DND-41 (cell line): ENCODE measurements around the gene DRC1.

ENCODE experiments used
- ATAC-seq: fragments of 200-7000 bp; cut with Tn5 transposase; 3 replicates; pipeline ENCODE4 v1.9.1; 2021; ENCODE audit warnings: low read depth; ENCODE audit not compliant: insufficient read depth
- DNase-seq: peaks from one replicate; pipeline ENCODE4 v3.0.0-alpha.2; 2020
- H2AFZ ChIP-seq: 2 replicates; pipeline ENCODE4 v1.6.0; 2012; ENCODE audit warnings: low read depth, low read length
- H3K27ac ChIP-seq: 2 replicates; pipeline ENCODE4 v1.5.1; 2012; ENCODE audit warnings: low read length, inconsistent platforms
- H3K27me3 ChIP-seq: fragments of 200-600 bp; sonication (generic); 2 replicates; pipeline ENCODE4 v1.6.0; 2012; ENCODE audit warnings: low read length, mild to moderate bottlenecking, inconsistent platforms; ENCODE audit not compliant: insufficient read depth, poor library complexity
- H3K36me3 ChIP-seq: 2 replicates; pipeline ENCODE4 v1.5.1; 2012; ENCODE audit warnings: low read length, inconsistent platforms; ENCODE audit not compliant: insufficient read depth
- H3K4me1 ChIP-seq: 2 replicates; pipeline ENCODE4 v1.5.1; 2012; ENCODE audit warnings: mild to moderate bottlenecking, low read length; ENCODE audit not compliant: insufficient read depth
- H3K4me2 ChIP-seq: 2 replicates; pipeline ENCODE4 v1.6.0; 2012; ENCODE audit warnings: mild to moderate bottlenecking, moderate library complexity, low read length, inconsistent platforms; ENCODE audit not compliant: insufficient read depth
- H3K4me3 ChIP-seq, 2 experiments: fragments of 200-600 bp in 1 of 2; shearing (Covaris generic) in 1 of 2; 2 replicates each; pipeline ENCODE4 v1.5.1; 2012 to 2016; ENCODE audit warnings: inconsistent platforms in 2 of 2, low read length in 2 of 2, mild to moderate bottlenecking in 2 of 2, low read depth in 1 of 2, moderate library complexity in 1 of 2
- H3K79me2 ChIP-seq: 2 replicates; pipeline ENCODE4 v1.6.0; 2012; ENCODE audit warnings: low read length, inconsistent platforms; ENCODE audit not compliant: insufficient read depth
- H3K9ac ChIP-seq: 2 replicates; pipeline ENCODE4 v1.6.0; 2012; ENCODE audit warnings: low read depth, mild to moderate bottlenecking, inconsistent platforms, low read length, moderate library complexity
- H3K9me3 ChIP-seq: 2 replicates; pipeline ENCODE4 v1.5.1; 2012; ENCODE audit warnings: low read length, moderate library complexity, mild to moderate bottlenecking, inconsistent platforms; ENCODE audit not compliant: insufficient read depth, severe bottlenecking
- H4K20me1 ChIP-seq: 2 replicates; pipeline ENCODE4 v1.6.0; 2012; ENCODE audit warnings: low read length; ENCODE audit not compliant: insufficient read depth
- CTCF ChIP-seq: IDR thresholded peaks from 2 replicates; pipeline ENCODE4 v1.5.1; 2012; ENCODE audit warnings: borderline replicate concordance, low read length, moderate library complexity, mild to moderate bottlenecking; ENCODE audit not compliant: poor library complexity, severe bottlenecking; ENCODE audit errors: extremely low read depth
- EZH2 ChIP-seq: IDR thresholded peaks from 3 replicates; pipeline ENCODE4 v1.6.1; 2012; ENCODE audit warnings: borderline replicate concordance, low read depth, mild to moderate bottlenecking, moderate library complexity, low read length, inconsistent platforms; ENCODE audit not compliant: severe bottlenecking

Gene DRC1

GRCh38 chr2:26471766-26472706 is 70.3 kb downstream of the DRC1 start:
- H3K36me3 ChIP-seq, result no peaks in the 10 kb centered on the region
- DNase-seq, result no peak
- ATAC-seq, result no peak
- TF ChIP-seq CTCF (peak; percentile 19), EZH2 (no peak)
- H3K9me3 ChIP-seq, result peaks cover 5% of the 10 kb centered on the region
- H3K4me1 ChIP-seq, result no peaks in the 10 kb centered on the region
- no peaks in the 10 kb centered on the region for H3K27me3 ChIP-seq
- no peak overlapping the region for H2AFZ ChIP-seq
- no peak overlapping the region for H3K27ac ChIP-seq
- H3K4me2 ChIP-seq, result no peak overlapping the region
- no peak overlapping the region for H3K4me3 ChIP-seq
- no peaks in the 10 kb centered on the region for H4K20me1 ChIP-seq
- no peak overlapping the region for H3K9ac ChIP-seq
- no peaks in the 10 kb centered on the region for H3K79me2 ChIP-seq

GRCh38 chr2:26472821-26473655 is 71.3 kb downstream of the DRC1 start:
- TF ChIP-seq CTCF (no peak), EZH2 (no peak)

GRCh38 chr2:26473796-26474195 is 72.1 kb downstream of the DRC1 start:
- no peak overlapping the region for H3K4me3 ChIP-seq
- no peak for DNase-seq
- no peak overlapping the region for H3K27ac ChIP-seq
- H3K27me3 ChIP-seq, result no peaks in the 10 kb centered on the region
- no peak overlapping the region for H2AFZ ChIP-seq
- ATAC-seq, result no peak
- no peaks in the 10 kb centered on the region for H3K36me3 ChIP-seq
- H3K9me3 ChIP-seq, result peaks cover 5% of the 10 kb centered on the region
- no peaks in the 10 kb centered on the region for H3K4me1 ChIP-seq
- TF ChIP-seq EZH2, result no peak
- TF ChIP-seq CTCF, result no peak
- no peaks in the 10 kb centered on the region for H4K20me1 ChIP-seq
- H3K79me2 ChIP-seq, result no peaks in the 10 kb centered on the region
- H3K9ac ChIP-seq, result no peak overlapping the region
- no peak overlapping the region for H3K4me2 ChIP-seq

More at GRCh38 chr2:26472821-26473655, 71.3 kb downstream of the DRC1 start:
- Histone ChIP-seq H3K9ac (no peak overlapping the region), H2AFZ (no peak overlapping the region), H3K9me3 (peaks cover 5% of the 10 kb centered on the region), H3K4me3 (no peak overlapping the region), H3K36me3 (no peaks in the 10 kb centered on the region), H3K27ac (no peak overlapping the region), H3K4me2 (no peak overlapping the region), H3K79me2 (no peaks in the 10 kb centered on the region), H3K27me3 (no peaks in the 10 kb centered on the region), H4K20me1 (no peaks in the 10 kb centered on the region), H3K4me1 (no peaks in the 10 kb centered on the region)
- DNase-seq, result no peak
- no peak for ATAC-seq
